Measurements from ENCODE around the gene RPL27A.

DNA sequence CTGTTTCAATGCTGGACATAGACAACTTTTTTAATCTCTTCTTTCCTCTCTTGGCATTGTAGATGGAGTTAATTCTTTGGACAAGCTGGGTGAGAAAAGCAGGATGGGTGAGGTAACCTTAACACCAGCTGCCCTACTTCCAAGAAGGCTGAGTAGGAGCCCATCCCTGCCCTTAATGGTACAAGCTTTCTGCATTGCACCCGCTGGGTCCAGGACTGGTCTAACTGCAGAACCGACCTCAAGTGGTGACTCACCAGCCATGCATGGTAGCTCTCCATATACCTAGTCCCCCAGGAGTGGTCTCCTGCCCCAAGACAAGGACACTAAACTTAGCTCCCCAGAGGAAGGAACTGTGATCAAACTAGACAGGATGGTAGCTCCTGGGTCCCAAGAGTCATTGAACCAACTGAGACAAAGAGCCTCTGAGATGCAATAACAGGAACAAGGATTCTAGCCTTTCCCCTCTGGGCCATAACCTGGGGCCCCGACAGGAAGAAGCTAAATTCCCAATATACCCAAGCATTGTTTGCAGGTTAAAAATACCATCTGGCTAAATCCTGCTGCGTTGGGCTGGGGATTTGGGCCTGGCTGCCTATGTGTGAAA, 32.1 kb downstream of the RPL27A start:
- TF ChIP-seq POLR2AphosphoS5 (IDR thresholded peaks at IDR 0.05; ENCODE audit: borderline replicate concordance, low read depth, low read length) = no peak
- no peak for TF ChIP-seq EZH2 (IDR thresholded peaks at IDR 0.05)
